HepG2 (cell line): Measurements from ENCODE around the gene OTOP3. TPM values are rescaled to one million over a fixed set of nuclear protein-coding genes. Genes with fewer than 3 reads are reported as not detected.
A peak's percentile ranks its signal among the peaks of the same experiment; 100 is the strongest.

Experiments
- ATAC-seq: fragments of 200-7000 bp; cut with Tn5 transposase; 3 replicates; pipeline ENCODE4 v1.9.1; 2020; ENCODE audit warnings: mild to moderate bottlenecking, moderate library complexity
- BruUV-seq: library from RNA; stranded (reverse); fragments of 400-500 nt; replicated peaks from 2 replicates; lab custom pipeline; 2021; lab: Mats Ljungman, UMichigan
- CTCF ChIA-PET: fragments of 300-600 bp; formaldehyde crosslinking; extraction: SDS; loops from one replicate; lab custom pipeline; 2021; ENCODE audit warnings: low total read pairs, inconsistent platforms, low intra/inter-chr PET ratio; lab: Yijun Ruan, JAX
- POLR2A ChIA-PET: fragments of 350-600 bp; sonication (Branson Sonifier 250); formaldehyde crosslinking; loops from one replicate; lab custom pipeline; 2020; ENCODE audit warnings: antibody characterized with exemption, inconsistent platforms; lab: Yijun Ruan, JAX
- DNase-seq: peaks from one replicate; pipeline ENCODE4 v3.0.0-alpha.2; 2015; ENCODE audit warnings: low spot score
- FAIRE-seq: peaks from 3 replicates; lab custom pipeline; 2011; peaks lifted over from hg19 to GRCh38; lab: Jason Lieb, UNC
- H2AFZ ChIP-seq: one replicate; pipeline ENCODE4 v1.6.1; 2011; ENCODE audit warnings: low read length, inconsistent platforms
- H3K27ac ChIP-seq: fragments of 300-600 bp; 3 replicates; pipeline ENCODE4 v1.8.0; 2011; ENCODE audit warnings: mixed run types, mild to moderate bottlenecking, mixed read lengths, low read length, inconsistent platforms; ENCODE audit not compliant: insufficient read depth; ENCODE audit errors: extremely low read length
- H3K27me3 ChIP-seq, 2 experiments: fragments of 200-600 bp in 1 of 2; 2 replicates in 1 of 2; 3 replicates in 1 of 2; pipeline versions ENCODE4 v1.6.0 to v1.8.0; 2011; ENCODE audit warnings: low read length in 2 of 2, mild to moderate bottlenecking in 2 of 2, moderate library complexity in 2 of 2, inconsistent platforms in 1 of 2; ENCODE audit not compliant: insufficient read depth in 2 of 2, control insufficient read depth in 1 of 2
- H3K36me3 ChIP-seq, 2 experiments: fragments of 200-600 bp in 1 of 2; replicated peaks in 1 of 2; 2 replicates in 1 of 2; 3 replicates in 1 of 2; pipeline versions ENCODE4 v1.5.1 to v1.8.0; 2011; ENCODE audit warnings: low read length in 2 of 2, inconsistent platforms in 1 of 2; ENCODE audit not compliant: insufficient read depth in 2 of 2, control insufficient read depth in 1 of 2
- H3K4me1 ChIP-seq: 2 replicates; pipeline ENCODE4 v1.5.1; 2012; ENCODE audit warnings: low read length, inconsistent platforms; ENCODE audit not compliant: insufficient read depth
- H3K4me2 ChIP-seq: 2 replicates; pipeline ENCODE4 v1.6.0; 2011; ENCODE audit warnings: low read depth, low read length, inconsistent platforms
- H3K4me3 ChIP-seq, 3 experiments: fragments of 200-600 bp in 1 of 3; sonication (generic), shearing (Covaris generic) in 1 of 3; replicated peaks in 1 of 3; 2 replicates each; pipeline ENCODE4 v1.5.1; 2011 to 2016; ENCODE audit warnings: low read length in 3 of 3, inconsistent platforms in 2 of 3, low read depth in 2 of 3, mild to moderate bottlenecking in 2 of 3, control low read depth in 1 of 3, mixed read lengths in 1 of 3; ENCODE audit not compliant: insufficient read depth in 1 of 3
- H3K79me2 ChIP-seq: one replicate; pipeline ENCODE4 v1.6.1; 2011; ENCODE audit warnings: low read length, inconsistent platforms; ENCODE audit not compliant: insufficient read depth
- H3K9ac ChIP-seq: 2 replicates; pipeline ENCODE4 v1.6.0; 2011; ENCODE audit warnings: mild to moderate bottlenecking, low read depth, low read length, inconsistent platforms; ENCODE audit not compliant: insufficient read depth
- H3K9me3 ChIP-seq: 2 replicates; pipeline ENCODE4 v1.5.1; 2012; ENCODE audit warnings: mild to moderate bottlenecking, low read length
- H4K20me1 ChIP-seq: 2 replicates; pipeline ENCODE4 v1.6.0; 2011; ENCODE audit warnings: inconsistent platforms, mild to moderate bottlenecking, low read length, moderate library complexity; ENCODE audit not compliant: insufficient read depth
- NR2F6 ChIP-seq, 2 experiments: IDR thresholded peaks; 2 replicates each; pipeline ENCODE4 v1.6.1; 2016; ENCODE audit warnings: antibody characterized with exemption in 1 of 2, mild to moderate bottlenecking in 1 of 2
- PRMT3 ChIP-seq: sonication (generic); formaldehyde crosslinking; IDR thresholded peaks from 2 replicates; pipeline ENCODE4 v1.8.1; 2022; ENCODE audit warnings: low read depth, mild to moderate bottlenecking, moderate library complexity, missing genetic modification reagents, borderline replicate concordance
- RARA ChIP-seq: IDR thresholded peaks from 2 replicates; pipeline ENCODE4 v1.6.1; 2016; ENCODE audit warnings: missing genetic modification reagents, missing compliant biosample characterization
- ZBTB7A ChIP-seq: sonication (generic); formaldehyde crosslinking; IDR thresholded peaks from 2 replicates; pipeline ENCODE4 v1.8.0; 2022; ENCODE audit warnings: mild to moderate bottlenecking, missing genetic modification reagents
- ZNF121 ChIP-seq: sonication (generic); formaldehyde crosslinking; IDR thresholded peaks from 2 replicates; pipeline ENCODE4 v1.5.0; 2020; ENCODE audit warnings: mild to moderate bottlenecking, missing genetic modification reagents
- ZNF292 ChIP-seq: sonication (generic); formaldehyde crosslinking; IDR thresholded peaks from 2 replicates; pipeline ENCODE4 v1.8.1; 2022; ENCODE audit warnings: mild to moderate bottlenecking, low read depth, missing genetic modification reagents, borderline replicate concordance
- WGBS: methylation state at CpG from one replicate; pipeline ENCODE4 v1.1.6; 2017; ENCODE audit warnings: low lambda C conversion rate; 5-methylcytosine and 5-hydroxymethylcytosine counted together
- in situ Hi-C: cut with HindIII; loops from 2 replicates; pipeline ENCODE4 v1.10.0; 2017; ENCODE audit warnings: low pct_unique_long_range_greater_than_20kb; ENCODE audit not compliant: extremely low pct_ligation_motif_present
- intact Hi-C: fragments of 100-400 bp; cut with micrococcal nuclease; formaldehyde crosslinking; loops from one replicate; pipeline ENCODE4 v1.10.0; 2022; ENCODE audit not compliant: unreplicated experiment
- polyA plus RNA-seq, 8 experiments: library from polyadenylated mRNA; depleted of rRNA in 3 of 8; stranded (reverse) in 7 of 8; unstranded in 1 of 8; fragments of >200 nt; fragmentation: Illumina TruSeq in 4 of 8; extraction: Trizol in 4 of 8; gene quantifications; 2 replicates each; pipeline versions ENCODE4 v1.2.1 to v1.2.3, GENCODE V29; 2011 to 2016; ENCODE audit warnings: low read depth in 4 of 8, missing spikeins in 1 of 8, mixed read lengths in 1 of 8; ENCODE audit not compliant: insufficient read depth in 1 of 8
- total RNA-seq, 5 experiments: library from RNA; depleted of rRNA; stranded (reverse); fragments of >200 nt; fragmentation: Illumina TruSeq; extraction: Trizol; gene quantifications; 2 replicates each; pipeline ENCODE4 v1.2.3, GENCODE V29; 2016; ENCODE audit warnings: low read depth in 1 of 5
- TF ChIP-seq, protein P1 (sequence below): sonication (generic); formaldehyde crosslinking; conservative IDR thresholded peaks from 2 replicates; pipeline ENCODE4 v1.4.0; 2020; ENCODE audit warnings: mild to moderate bottlenecking, missing genetic modification reagents, moderate library complexity
- TF ChIP-seq, protein P2 (sequence below): IDR thresholded peaks from 2 replicates; pipeline ENCODE4 v1.6.1; 2016; ENCODE audit warnings: missing compliant biosample characterization, missing genetic modification reagents, borderline replicate concordance
- TF ChIP-seq, protein P3 (sequence below): IDR thresholded peaks from 2 replicates; pipeline ENCODE4 v1.6.1; 2018; ENCODE audit warnings: missing genetic modification reagents
- TF ChIP-seq, protein P4 (sequence below): sonication (generic); formaldehyde crosslinking; IDR thresholded peaks from 2 replicates; pipeline ENCODE4 v1.5.1; 2020; ENCODE audit warnings: mild to moderate bottlenecking, missing genetic modification reagents, moderate library complexity
- TF ChIP-seq, protein P5 (sequence below): sonication (generic); formaldehyde crosslinking; IDR thresholded peaks from 2 replicates; pipeline ENCODE4 v1.4.0; 2020; ENCODE audit warnings: missing genetic modification reagents, borderline replicate concordance

OTOP3 gene
- total and polyA plus RNA-seq, 2 of the 13 experiments (the other 11 are each of a cell fraction or from before 2014, with no cell fraction given): not detected

DNA sequence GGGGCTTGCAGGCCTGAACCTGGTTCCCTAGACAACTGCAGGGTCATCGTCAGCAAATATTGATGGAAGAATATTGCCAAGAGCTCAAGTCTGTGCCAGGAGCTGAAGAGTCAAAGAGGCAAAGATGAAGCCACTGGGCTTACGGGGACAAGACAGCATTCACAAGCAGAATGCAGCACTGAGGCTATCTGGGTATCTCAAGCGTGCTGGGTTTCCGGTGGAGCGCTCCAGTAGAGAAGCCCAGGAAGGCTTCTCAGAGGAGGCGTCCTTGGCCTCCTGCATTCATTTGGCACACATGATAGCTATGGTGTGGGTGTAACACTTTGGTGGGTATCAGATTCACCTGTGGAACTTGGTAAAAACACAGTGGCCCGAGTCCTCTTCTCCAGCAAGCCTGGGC is 45.1 kb upstream of the OTOP3 start (continued):
- TF ChIP-seq, protein P1, sequence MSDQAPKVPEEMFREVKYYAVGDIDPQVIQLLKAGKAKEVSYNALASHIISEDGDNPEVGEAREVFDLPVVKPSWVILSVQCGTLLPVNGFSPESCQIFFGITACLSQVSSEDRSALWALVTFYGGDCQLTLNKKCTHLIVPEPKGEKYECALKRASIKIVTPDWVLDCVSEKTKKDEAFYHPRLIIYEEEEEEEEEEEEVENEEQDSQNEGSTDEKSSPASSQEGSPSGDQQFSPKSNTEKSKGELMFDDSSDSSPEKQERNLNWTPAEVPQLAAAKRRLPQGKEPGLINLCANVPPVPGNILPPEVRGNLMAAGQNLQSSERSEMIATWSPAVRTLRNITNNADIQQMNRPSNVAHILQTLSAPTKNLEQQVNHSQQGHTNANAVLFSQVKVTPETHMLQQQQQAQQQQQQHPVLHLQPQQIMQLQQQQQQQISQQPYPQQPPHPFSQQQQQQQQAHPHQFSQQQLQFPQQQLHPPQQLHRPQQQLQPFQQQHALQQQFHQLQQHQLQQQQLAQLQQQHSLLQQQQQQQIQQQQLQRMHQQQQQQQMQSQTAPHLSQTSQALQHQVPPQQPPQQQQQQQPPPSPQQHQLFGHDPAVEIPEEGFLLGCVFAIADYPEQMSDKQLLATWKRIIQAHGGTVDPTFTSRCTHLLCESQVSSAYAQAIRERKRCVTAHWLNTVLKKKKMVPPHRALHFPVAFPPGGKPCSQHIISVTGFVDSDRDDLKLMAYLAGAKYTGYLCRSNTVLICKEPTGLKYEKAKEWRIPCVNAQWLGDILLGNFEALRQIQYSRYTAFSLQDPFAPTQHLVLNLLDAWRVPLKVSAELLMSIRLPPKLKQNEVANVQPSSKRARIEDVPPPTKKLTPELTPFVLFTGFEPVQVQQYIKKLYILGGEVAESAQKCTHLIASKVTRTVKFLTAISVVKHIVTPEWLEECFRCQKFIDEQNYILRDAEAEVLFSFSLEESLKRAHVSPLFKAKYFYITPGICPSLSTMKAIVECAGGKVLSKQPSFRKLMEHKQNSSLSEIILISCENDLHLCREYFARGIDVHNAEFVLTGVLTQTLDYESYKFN: no peak

DNA sequence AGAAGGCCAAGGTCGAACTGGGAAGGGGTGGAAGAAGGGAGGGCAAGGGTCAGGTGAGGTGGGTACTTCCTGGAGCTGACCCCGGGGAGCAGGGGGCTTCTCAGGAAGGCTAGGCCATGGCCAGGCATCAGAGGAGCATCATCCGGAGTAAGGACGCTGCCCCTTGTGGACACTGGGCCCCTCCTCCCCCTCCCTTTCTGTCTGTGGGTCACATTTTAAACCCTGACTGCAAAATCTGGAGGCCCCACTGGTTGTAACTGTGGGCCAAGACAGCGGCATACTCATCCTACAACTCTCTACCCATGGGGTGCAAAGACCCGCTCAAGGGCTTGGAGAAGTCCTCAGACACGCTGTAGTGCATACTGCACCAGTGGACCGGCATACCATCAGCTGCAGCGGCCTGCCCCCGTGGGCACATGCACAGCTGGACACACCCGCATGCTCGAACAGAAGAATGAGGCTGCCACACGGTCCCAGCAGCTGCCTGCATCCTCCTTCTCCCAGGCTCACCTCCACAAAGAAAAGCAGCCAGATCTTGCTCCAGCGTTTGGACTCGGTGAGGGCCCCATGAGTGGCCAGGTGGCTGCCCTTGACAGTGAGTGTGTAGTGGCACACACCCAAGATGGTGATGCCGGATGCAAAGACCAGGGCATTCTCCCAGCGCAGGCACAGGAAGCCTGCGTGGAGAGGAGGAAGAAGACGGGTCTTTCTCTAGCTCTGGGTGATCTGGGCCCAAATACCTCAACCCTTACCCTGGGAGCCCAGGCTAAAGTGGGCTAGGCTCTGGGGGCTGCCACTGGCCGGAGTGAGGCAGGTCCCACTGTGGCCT is 43.5 kb upstream of the OTOP3 start:
- CTCF ChIA-PET: no interaction called here
- no peak overlapping the region for H3K9ac ChIP-seq
- H3K27ac ChIP-seq: no peak overlapping the region
- no peak overlapping the region for H3K4me2 ChIP-seq
- peaks cover 26% of the 10 kb centered on the region for H3K4me1 ChIP-seq
- ATAC-seq (peak; percentile 49), FAIRE-seq (no peak), DNase-seq (no peak)
- 32% methylated on average over 17 of the region's 20 CpGs for WGBS
- POLR2A ChIA-PET: interaction anchor here (0.6 to 2.4 kb wide), 2 partner anchors 19 to 579 kb away, joined by 4 to 10 read pairs; partner anchors contain the start of gene FDXR
- peaks cover 11 to 80% of the 10 kb centered on the region in 2 experiments for H3K27me3 ChIP-seq
- H3K36me3 ChIP-seq: no peaks in the 10 kb centered on the region
- no peaks in the 10 kb centered on the region for H4K20me1 ChIP-seq
- H2AFZ ChIP-seq: no peak overlapping the region
- intact Hi-C loops (no loop called here), in situ Hi-C loops (no loop called here)
- no peaks in the 10 kb centered on the region for H3K79me2 ChIP-seq
- no peak overlapping the region for H3K4me3 ChIP-seq
- no peaks in the 10 kb centered on the region for H3K9me3 ChIP-seq
- BruUV-seq: no TSS peak
- no peak for TF ChIP-seq PRMT3 (CRISPR knock-in tag)
- no peak for TF ChIP-seq ZNF292 (CRISPR knock-in tag)
- TF ChIP-seq NR2F6 (IDR thresholded peaks at IDR 0.05): peak; percentile 28; the same call in 1 of the 2 replicates
- TF ChIP-seq NR2F6 (CRISPR knock-in tag; IDR thresholded peaks at IDR 0.05): no peak
- TF ChIP-seq, protein P2, sequence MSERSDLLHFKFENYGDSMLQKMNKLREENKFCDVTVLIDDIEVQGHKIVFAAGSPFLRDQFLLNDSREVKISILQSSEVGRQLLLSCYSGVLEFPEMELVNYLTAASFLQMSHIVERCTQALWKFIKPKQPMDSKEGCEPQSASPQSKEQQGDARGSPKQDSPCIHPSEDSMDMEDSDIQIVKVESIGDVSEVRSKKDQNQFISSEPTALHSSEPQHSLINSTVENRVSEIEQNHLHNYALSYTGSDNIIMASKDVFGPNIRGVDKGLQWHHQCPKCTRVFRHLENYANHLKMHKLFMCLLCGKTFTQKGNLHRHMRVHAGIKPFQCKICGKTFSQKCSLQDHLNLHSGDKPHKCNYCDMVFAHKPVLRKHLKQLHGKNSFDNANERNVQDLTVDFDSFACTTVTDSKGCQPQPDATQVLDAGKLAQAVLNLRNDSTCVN (CRISPR knock-in tag): no peak
- TF ChIP-seq ZNF121 (CRISPR knock-in tag): no peak
- TF ChIP-seq ZBTB7A: 0 out of 2 replicates have a peak, but pooled peaks have one; percentile 19
- TF ChIP-seq, protein P3, sequence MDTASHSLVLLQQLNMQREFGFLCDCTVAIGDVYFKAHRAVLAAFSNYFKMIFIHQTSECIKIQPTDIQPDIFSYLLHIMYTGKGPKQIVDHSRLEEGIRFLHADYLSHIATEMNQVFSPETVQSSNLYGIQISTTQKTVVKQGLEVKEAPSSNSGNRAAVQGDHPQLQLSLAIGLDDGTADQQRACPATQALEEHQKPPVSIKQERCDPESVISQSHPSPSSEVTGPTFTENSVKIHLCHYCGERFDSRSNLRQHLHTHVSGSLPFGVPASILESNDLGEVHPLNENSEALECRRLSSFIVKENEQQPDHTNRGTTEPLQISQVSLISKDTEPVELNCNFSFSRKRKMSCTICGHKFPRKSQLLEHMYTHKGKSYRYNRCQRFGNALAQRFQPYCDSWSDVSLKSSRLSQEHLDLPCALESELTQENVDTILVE: no peak
- TF ChIP-seq, protein P4, sequence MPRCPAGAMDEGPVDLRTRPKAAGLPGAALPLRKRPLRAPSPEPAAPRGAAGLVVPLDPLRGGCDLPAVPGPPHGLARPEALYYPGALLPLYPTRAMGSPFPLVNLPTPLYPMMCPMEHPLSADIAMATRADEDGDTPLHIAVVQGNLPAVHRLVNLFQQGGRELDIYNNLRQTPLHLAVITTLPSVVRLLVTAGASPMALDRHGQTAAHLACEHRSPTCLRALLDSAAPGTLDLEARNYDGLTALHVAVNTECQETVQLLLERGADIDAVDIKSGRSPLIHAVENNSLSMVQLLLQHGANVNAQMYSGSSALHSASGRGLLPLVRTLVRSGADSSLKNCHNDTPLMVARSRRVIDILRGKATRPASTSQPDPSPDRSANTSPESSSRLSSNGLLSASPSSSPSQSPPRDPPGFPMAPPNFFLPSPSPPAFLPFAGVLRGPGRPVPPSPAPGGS (CRISPR knock-in tag): 0 out of 2 replicates have a peak, but pooled peaks have one; percentile 17
- peak; percentile 1; the same call in 1 of the 2 replicates for TF ChIP-seq RARA (CRISPR knock-in tag)
- TF ChIP-seq, protein P5, sequence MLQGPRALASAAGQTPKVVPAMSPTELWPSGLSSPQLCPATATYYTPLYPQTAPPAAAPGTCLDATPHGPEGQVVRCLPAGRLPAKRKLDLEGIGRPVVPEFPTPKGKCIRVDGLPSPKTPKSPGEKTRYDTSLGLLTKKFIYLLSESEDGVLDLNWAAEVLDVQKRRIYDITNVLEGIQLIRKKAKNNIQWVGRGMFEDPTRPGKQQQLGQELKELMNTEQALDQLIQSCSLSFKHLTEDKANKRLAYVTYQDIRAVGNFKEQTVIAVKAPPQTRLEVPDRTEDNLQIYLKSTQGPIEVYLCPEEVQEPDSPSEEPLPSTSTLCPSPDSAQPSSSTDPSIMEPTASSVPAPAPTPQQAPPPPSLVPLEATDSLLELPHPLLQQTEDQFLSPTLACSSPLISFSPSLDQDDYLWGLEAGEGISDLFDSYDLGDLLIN (CRISPR knock-in tag): no peak
